ENCODE measurements around the gene NRCAM. TPM values are rescaled to one million over a fixed set of nuclear protein-coding genes. Genes with fewer than 3 reads are reported as not detected.

The NRCAM gene
- total RNA-seq, 1 donor from 2014 or later: 0.26 TPM

- no peak overlapping the region for H3K4me3 ChIP-seq (ENCODE audit: low read depth, low read length)
- no peaks in the 10 kb centered on the region for H3K36me3 ChIP-seq (ENCODE audit: control insufficient read depth, insufficient read depth, low read length)
- TF ChIP-seq, protein P1, sequence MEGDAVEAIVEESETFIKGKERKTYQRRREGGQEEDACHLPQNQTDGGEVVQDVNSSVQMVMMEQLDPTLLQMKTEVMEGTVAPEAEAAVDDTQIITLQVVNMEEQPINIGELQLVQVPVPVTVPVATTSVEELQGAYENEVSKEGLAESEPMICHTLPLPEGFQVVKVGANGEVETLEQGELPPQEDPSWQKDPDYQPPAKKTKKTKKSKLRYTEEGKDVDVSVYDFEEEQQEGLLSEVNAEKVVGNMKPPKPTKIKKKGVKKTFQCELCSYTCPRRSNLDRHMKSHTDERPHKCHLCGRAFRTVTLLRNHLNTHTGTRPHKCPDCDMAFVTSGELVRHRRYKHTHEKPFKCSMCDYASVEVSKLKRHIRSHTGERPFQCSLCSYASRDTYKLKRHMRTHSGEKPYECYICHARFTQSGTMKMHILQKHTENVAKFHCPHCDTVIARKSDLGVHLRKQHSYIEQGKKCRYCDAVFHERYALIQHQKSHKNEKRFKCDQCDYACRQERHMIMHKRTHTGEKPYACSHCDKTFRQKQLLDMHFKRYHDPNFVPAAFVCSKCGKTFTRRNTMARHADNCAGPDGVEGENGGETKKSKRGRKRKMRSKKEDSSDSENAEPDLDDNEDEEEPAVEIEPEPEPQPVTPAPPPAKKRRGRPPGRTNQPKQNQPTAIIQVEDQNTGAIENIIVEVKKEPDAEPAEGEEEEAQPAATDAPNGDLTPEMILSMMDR (IDR thresholded peaks at IDR 0.05; ENCODE audit: insufficient read depth, low read length, severe bottlenecking): peak; percentile 23
- H3K27me3 ChIP-seq (ENCODE audit: control insufficient read depth, insufficient read depth, low read length): no peaks in the 10 kb centered on the region
- FAIRE-seq (no peak), DNase-seq (ENCODE audit: low read depth) (no peak)
Measured at GRCh38 chr7:108097703-108098102, 358.5 kb downstream of the NRCAM start.

Other genes with a start within 250 kb of the NRCAM start
- 26.3 and 36.6 TPM in 2 replicates for gene PNPLA8, start 69.7 kb upstream of the NRCAM start, total RNA-seq
- 21.1 and 23.2 TPM in 2 replicates for gene THAP5, start 113.3 kb upstream of the NRCAM start, total RNA-seq
- gene DNAJB9, start 113.4 kb upstream of the NRCAM start, total RNA-seq: 85.0 and 142 TPM in 2 replicates